Activated B cell treated with CpG ODN at 0.5 μM for 24 hours (primary cell): ENCODE results near the gene CD48. TPM values are rescaled to one million over a fixed set of nuclear protein-coding genes. Genes with fewer than 3 reads are reported as not detected.

ENCODE experiments used
- ATAC-seq: fragments of 200-7000 bp; cut with Tn5 transposase; one replicate; pipeline ENCODE4 v1.10.0; 2021; ENCODE audit warnings: low read depth, mild to moderate bottlenecking, moderate library complexity
- CTCF ChIA-PET: fragments of 350-600 bp; sonication (Branson Sonifier 250); formaldehyde crosslinking; loops from one replicate; lab custom pipeline; 2021; ENCODE audit warnings: antibody characterized with exemption; lab: Charles Lee
- POLR2A ChIA-PET: fragments of 350-600 bp; sonication (Branson Sonifier 250); formaldehyde crosslinking; loops from one replicate; lab custom pipeline; 2021; ENCODE audit warnings: antibody characterized with exemption; lab: Charles Lee
- DNase-seq: peaks from one replicate; pipeline ENCODE4 v3.0.0; 2022
- H3K27ac Mint-ChIP-seq: one replicate; pipeline ENCODE4 v1.8.0; 2020; ENCODE audit warnings: mixed read lengths
- H3K27me3 Mint-ChIP-seq: one replicate; pipeline ENCODE4 v1.8.0; 2021; ENCODE audit warnings: mixed read lengths
- H3K36me3 Mint-ChIP-seq: one replicate; pipeline ENCODE4 v1.8.0; 2021; ENCODE audit warnings: low read depth, mixed read lengths
- H3K4me1 Mint-ChIP-seq: one replicate; pipeline ENCODE4 v1.8.0; 2021; ENCODE audit warnings: mixed read lengths
- H3K4me3 Mint-ChIP-seq: one replicate; pipeline ENCODE4 v1.8.0; 2020; ENCODE audit warnings: mild to moderate bottlenecking, mixed read lengths
- H3K9me3 Mint-ChIP-seq: one replicate; pipeline ENCODE4 v1.8.0; 2020; ENCODE audit warnings: mixed read lengths
- CTCF ChIP-seq: fragments of 200-600 bp; IDR thresholded peaks from one replicate; pipeline ENCODE4 v1.8.0; 2022; ENCODE audit warnings: antibody characterized with exemption, mild to moderate bottlenecking
- intact Hi-C: fragments of 100-400 bp; cut with micrococcal nuclease; formaldehyde crosslinking; loops from one replicate; pipeline ENCODE4 v1.15.1; 2024
- total RNA-seq: library from RNA; stranded (reverse); gene quantifications from 2 replicates; pipeline ENCODE4 v1.2.3, GENCODE V29; 2022

The CD48 gene
- total RNA-seq, 1 donor from 2014 or later = 200 TPM

GRCh38 chr1:160723332-160723731, 11.7 kb upstream of the CD48 start:
- H3K27me3 Mint-ChIP-seq = no peaks in the 10 kb centered on the region
- H3K36me3 Mint-ChIP-seq = no peaks in the 10 kb centered on the region
- ChIA-PET CTCF (interaction anchor here (0.8 to 8.3 kb wide), 11 partner anchors 10 to 229 kb away, joined by 3 to 146 read pairs (median 5); partner anchors contain the start of genes CD48 and ITLN2), POLR2A (interaction anchor here (0.8 to 1.7 kb wide), 4 partner anchors 10 to 229 kb away, joined by 3 to 6 read pairs (median 3); partner anchors contain the start of gene CD48)
- intact Hi-C loops = no loop called here
- no peak overlapping the region for H3K4me3 Mint-ChIP-seq
- TF ChIP-seq CTCF = no peak
- ATAC-seq = no peak
- H3K27ac Mint-ChIP-seq = no peak overlapping the region
- DNase-seq = no peak
- no peaks in the 10 kb centered on the region for H3K9me3 Mint-ChIP-seq
- peaks cover 11% of the 10 kb centered on the region for H3K4me1 Mint-ChIP-seq

- CTCF ChIA-PET = interaction anchor here (1.0 to 8.3 kb wide), 9 partner anchors 9 to 230 kb away, joined by 3 to 146 read pairs (median 5); partner anchors contain the start of genes CD48 and ITLN2
- DNase-seq (no peak), ATAC-seq (no peak)
- Mint-ChIP-seq H3K27me3 (no peaks in the 10 kb centered on the region), H3K9me3 (no peaks in the 10 kb centered on the region), H3K4me1 (peaks cover 11% of the 10 kb centered on the region), H3K36me3 (no peaks in the 10 kb centered on the region), H3K4me3 (no peak overlapping the region), H3K27ac (no peak overlapping the region)
- TF ChIP-seq CTCF = no peak
- intact Hi-C loops = no loop called here
- POLR2A ChIA-PET = interaction anchor here (0.8 to 1.7 kb wide), 3 partner anchors 12 to 229 kb away, joined by 3 to 6 read pairs (median 3); partner anchors contain the start of gene CD48
Measured at GRCh38 chr1:160722726-160723125, 11.1 kb upstream of the CD48 start.

GRCh38 chr1:160721473-160721872, 9.9 kb upstream of the CD48 start:
- no peak for ATAC-seq
- no peak for DNase-seq
- Mint-ChIP-seq H3K9me3 (no peaks in the 10 kb centered on the region), H3K27me3 (no peaks in the 10 kb centered on the region), H3K36me3 (no peaks in the 10 kb centered on the region), H3K4me3 (no peak overlapping the region), H3K4me1 (peaks cover 11% of the 10 kb centered on the region), H3K27ac (no peak overlapping the region)
- TF ChIP-seq CTCF = no peak
- intact Hi-C loops = no loop called here
- ChIA-PET POLR2A (interaction anchor here (1.7 kb wide), 1 partner anchor 10 kb away, joined by 6 read pairs; the partner anchor contains the start of gene CD48), CTCF (interaction anchor here (8.3 kb wide), 1 partner anchor 231 kb away, joined by 146 read pairs; the partner anchor contains the start of gene ITLN2)

GRCh38 chr1:160720356-160721085, 8.9 kb upstream of the CD48 start:
- intact Hi-C loops = no loop called here
- no peaks in the 10 kb centered on the region for H3K27me3 Mint-ChIP-seq

More at GRCh38 chr1:160720356-160721085, 8.9 kb upstream of the CD48 start:
- Mint-ChIP-seq H3K9me3 (no peaks in the 10 kb centered on the region), H3K4me1 (peaks cover 11% of the 10 kb centered on the region), H3K4me3 (no peak overlapping the region), H3K36me3 (no peaks in the 10 kb centered on the region), H3K27ac (no peak overlapping the region)
- POLR2A ChIA-PET = no interaction called here
- TF ChIP-seq CTCF = no peak
- no peak for DNase-seq
- ATAC-seq = no peak
- CTCF ChIA-PET = interaction anchor here (0.9 kb wide), 1 partner anchor 232 kb away, joined by 3 read pairs; no protein-coding TSS in a partner anchor
